ENCODE data around the gene HMGCS2. TPM values are rescaled to one million over a fixed set of nuclear protein-coding genes. Genes with fewer than 3 reads are reported as not detected.

HMGCS2 gene
- total RNA-seq, 1 donor from 2014 or later = 22.1 TPM

- no peak for DNase-seq (ENCODE audit: low spot score)
These were observed 5.8 kb downstream of the HMGCS2 start for GRCh38 chr1:119762953-119763352.

DNA sequence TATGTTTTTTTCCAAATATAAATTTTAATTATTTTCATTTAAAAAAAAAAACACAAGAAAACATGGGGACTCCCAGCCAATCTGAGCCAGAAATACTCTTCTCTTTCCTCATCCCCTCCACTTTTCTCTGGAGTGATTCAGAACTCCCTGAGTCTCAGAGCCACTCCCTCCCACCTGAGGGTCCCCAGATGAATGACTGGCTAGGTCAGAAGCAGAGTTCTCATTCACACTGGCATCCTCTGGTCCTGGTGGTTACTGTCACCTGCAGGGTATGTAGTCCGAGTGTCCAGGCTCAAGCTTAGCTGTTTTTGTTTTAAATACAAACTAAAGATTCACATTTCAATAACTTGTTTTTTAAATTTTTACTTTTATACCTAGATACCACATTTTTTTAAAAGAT is 6.3 kb downstream of the HMGCS2 start:
- no peak for DNase-seq (ENCODE audit: low spot score)

DNA sequence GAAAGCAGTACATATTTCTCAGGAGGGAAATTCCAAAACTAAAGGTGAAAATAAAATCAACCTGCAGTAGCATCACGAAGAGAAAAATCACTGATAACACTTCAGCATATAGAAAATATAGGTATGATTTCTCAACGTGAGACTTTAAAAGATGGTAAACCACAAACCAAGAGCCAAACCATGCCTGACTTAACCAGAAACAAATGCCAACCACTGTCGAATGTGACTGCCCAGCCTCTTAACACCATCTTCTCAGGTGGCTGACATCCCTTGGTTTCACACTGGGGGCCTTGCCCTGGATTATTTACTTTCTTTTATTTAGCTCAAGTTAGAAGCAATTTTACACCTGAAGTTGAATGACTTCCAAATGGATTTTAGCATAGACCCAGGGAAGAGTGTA is 10.1 kb downstream of the HMGCS2 start:
- no peak for DNase-seq (ENCODE audit: low spot score)

- DNase-seq (ENCODE audit: low spot score) = no peak
These were observed 16.1 kb downstream of the HMGCS2 start for GRCh38 chr1:119752592-119752991.

- DNase-seq (ENCODE audit: low spot score) = no peak
These were observed 20.7 kb downstream of the HMGCS2 start for GRCh38 chr1:119748040-119748439.

DNA sequence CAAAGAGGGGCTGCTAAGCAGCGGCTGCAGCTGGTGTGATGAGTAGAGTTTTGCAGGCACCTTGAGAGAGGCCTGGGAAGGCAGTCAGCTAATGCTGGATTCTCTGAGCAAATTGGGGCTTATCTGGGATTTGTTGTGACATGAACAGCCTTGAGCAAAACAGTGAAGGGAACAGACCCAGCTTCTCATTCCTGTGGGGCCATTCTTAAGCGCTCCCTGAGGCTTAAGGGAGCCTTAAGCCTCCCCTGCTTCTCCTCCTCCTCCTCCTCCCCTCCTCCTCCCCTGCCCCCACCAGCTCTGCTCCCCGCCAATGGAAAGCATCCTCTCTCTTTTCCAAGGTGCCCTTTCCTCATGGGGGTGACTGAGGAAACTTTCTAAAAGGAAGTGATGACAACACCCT is 21.3 kb downstream of the HMGCS2 start:
- no peak for DNase-seq (ENCODE audit: low spot score)

- DNase-seq (ENCODE audit: low spot score) = no peak
These were observed 23.7 kb downstream of the HMGCS2 start for GRCh38 chr1:119745034-119745433.

GRCh38 chr1:119744598-119744942 is 24.1 kb downstream of the HMGCS2 start:
- DNase-seq (ENCODE audit: low spot score) = no peak

GRCh38 chr1:119743776-119744597 is 24.7 kb downstream of the HMGCS2 start:
- peak; percentile 55 for DNase-seq (ENCODE audit: low spot score)

- no peak for DNase-seq (ENCODE audit: low spot score)
These were observed 25.4 kb downstream of the HMGCS2 start for GRCh38 chr1:119743308-119743707.

- no peak for DNase-seq (ENCODE audit: low spot score)
These were observed 26.0 kb downstream of the HMGCS2 start for GRCh38 chr1:119742677-119743076.

DNA sequence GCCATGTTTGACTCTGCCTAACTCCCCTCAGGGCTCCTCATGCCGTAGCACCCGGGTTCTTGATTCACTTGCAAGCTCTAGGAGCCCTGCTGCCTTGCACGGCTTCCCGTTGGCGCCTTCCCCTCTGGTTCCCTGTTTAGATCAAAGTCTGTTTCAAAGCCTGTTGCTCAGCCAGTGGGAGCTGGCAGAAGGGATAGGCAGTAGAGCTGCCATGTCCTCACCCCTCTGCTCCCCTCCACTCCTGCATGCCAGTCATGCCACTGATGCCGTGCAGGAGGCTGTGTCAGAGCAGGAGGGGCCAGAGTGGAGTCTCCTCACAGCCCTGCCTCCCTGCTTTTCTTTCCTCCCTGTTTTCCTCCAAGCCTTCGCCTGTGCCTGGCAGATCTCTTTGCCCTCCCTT is 26.5 kb downstream of the HMGCS2 start:
- peak; percentile 58 for DNase-seq (ENCODE audit: low spot score)

GRCh38 chr1:119740896-119741780 is 27.6 kb downstream of the HMGCS2 start:
- DNase-seq (ENCODE audit: low spot score) = no peak

DNA sequence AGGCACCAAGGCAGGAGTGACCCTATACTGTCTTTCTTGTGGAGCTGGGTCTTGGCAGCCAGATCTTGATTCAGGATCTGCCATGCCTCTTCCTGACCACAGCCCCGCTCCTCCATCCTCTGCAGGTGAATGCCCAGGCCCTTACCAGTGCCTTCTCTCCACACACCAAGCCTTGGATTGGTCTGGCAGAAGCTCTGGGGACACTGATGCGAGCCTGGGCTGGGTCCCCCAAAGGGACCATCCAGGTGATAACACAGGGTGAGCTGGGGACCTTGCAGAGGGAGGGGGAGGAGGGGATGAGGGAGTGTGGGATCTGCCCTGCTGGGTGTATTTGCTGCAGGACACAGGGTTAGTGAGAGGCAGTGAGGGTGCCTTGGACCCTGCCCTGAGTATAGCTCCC is 28.4 kb downstream of the HMGCS2 start:
- DNase-seq (ENCODE audit: low spot score) = no peak

DNA sequence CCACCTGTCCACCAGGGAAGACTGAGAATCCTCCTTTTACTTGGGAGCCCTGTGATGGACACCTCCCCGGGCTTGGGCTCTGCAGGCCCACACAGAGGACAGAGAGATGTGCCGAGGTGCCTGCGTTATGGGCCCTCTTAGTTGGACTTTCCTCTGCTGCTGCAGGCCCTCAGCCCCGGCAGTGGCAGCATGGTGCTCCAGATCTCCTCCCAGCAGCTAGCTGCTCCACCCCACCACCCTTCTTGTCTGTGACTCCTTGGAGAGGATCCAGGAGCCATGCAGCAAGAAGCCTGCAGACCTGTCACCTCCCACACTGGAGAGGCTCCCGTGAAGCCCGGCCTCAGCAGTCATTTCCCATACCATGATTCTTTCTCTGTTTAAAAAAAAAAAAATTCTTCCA is 29.6 kb downstream of the HMGCS2 start:
- no peak for DNase-seq (ENCODE audit: low spot score)

DNA sequence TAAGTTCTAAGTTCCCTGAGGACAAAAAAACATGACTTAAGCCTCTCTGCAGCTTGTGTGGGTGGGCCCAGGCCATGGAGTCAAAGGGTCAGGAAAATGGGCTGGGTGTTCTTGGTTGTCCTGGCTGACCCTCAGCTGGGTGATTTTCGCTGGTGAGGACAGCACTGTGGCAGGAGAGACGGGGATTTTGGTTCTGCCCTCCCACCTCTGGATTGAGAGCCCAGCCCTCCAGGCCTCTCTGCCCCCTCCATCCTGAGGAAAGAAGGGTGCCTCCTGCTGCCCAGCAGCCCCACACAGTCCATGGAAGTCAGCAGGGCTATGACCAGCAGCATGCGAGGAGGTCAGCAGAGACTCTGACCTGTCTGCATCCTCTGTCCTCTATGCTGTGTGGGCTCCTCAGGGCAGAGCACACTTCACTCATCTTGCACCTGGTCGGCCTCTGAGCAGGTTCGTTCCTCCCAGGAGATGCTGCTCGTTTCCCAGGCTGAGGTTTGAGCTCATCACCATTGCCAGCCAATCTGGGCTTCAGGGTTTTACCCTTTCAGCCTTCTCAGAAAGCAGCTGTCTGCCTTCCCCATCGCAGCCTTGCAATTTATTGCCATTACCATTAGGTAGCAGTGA is 30.5 kb downstream of the HMGCS2 start:
- DNase-seq (ENCODE audit: low spot score) = no peak

GRCh38 chr1:119737040-119737682 is 31.5 kb downstream of the HMGCS2 start:
- peak; percentile 53 for DNase-seq (ENCODE audit: low spot score)

DNA sequence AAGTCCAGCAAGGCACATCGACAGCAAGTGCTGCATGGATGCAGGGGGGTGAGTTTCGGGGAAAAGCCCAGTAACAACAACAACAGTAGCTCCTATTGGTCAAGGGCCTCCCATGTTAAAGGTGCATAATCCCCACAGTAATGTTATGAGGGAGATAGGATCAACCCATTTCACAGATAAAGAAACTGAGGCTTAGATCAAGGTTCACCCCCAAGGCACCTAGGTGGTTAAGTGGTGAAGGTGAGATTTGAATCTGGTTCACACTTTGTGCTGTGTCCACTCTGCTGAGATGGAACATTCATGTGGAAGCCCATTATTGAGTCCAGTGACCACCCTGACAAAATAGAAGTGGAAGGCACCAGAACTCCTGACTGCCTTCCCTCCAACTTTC is 32.1 kb downstream of the HMGCS2 start:
- DNase-seq (ENCODE audit: low spot score) = no peak

- DNase-seq (ENCODE audit: low spot score) = no peak
These were observed 33.5 kb downstream of the HMGCS2 start for GRCh38 chr1:119735217-119735616.

- no peak for DNase-seq (ENCODE audit: low spot score)
These were observed 35.0 kb downstream of the HMGCS2 start for GRCh38 chr1:119733754-119734153.

DNA sequence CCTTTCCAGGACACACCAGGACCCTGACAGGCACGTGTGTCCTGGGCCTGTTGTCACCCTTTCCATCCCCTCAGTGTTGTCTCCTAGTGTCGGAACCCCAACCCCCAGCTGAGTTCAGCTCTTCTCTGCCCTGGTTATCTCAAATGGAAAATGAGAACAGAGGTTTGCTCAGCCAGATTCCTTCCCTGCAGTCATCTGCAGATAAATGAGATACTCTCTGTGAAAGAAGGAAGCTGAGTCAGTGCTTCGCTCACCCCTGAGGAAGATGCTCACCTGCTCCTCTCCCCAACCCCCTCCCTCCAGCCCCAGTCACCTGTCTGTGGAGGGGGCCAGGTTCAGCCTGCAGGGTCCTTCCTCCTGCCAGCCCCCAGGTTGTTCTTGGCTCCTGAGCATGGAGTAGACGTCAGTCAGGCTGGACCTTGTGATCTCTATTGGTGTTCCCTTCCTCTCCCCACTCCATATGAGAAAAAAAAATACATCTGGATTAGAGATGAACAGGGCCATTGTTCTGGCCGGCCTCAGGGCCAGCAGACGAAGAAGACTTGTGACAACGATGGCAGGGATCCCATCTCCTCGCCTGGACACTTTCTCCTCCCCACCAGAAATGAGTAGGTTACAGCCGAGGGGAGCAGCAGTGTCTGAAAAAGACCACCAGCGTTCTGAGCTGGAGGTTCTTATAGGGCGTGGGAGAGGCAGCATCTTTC is 36.1 kb downstream of the HMGCS2 start:
- no peak for DNase-seq (ENCODE audit: low spot score)

Data from mucosa of gallbladder (tissue), 1 donor.